Endometrial microvascular endothelial cells (primary cell): ENCODE data around the gene CD83. TPM values are rescaled to one million over a fixed set of nuclear protein-coding genes. Genes with fewer than 3 reads are reported as not detected.

Experiments used
- in situ Hi-C: cut with HindIII; loops from 2 replicates; pipeline ENCODE4 v1.10.0; 2017; ENCODE audit warnings: low sequenced_read_pairs, low pct_unique_long_range_greater_than_20kb; ENCODE audit errors: inconsistent ontology term
- total RNA-seq: library from RNA; depleted of rRNA; stranded (reverse); fragments of >200 nt; gene quantifications from one replicate; pipeline ENCODE4 v1.2.3, GENCODE V29; 2015; ENCODE audit errors: inconsistent ontology term

Gene CD83
- total RNA-seq, 1 donor from 2014 or later = 0.19 TPM

GRCh38 chr6:14118446-14118845, 874 bp downstream of the CD83 start:
- in situ Hi-C loops = no loop called here

DNA sequence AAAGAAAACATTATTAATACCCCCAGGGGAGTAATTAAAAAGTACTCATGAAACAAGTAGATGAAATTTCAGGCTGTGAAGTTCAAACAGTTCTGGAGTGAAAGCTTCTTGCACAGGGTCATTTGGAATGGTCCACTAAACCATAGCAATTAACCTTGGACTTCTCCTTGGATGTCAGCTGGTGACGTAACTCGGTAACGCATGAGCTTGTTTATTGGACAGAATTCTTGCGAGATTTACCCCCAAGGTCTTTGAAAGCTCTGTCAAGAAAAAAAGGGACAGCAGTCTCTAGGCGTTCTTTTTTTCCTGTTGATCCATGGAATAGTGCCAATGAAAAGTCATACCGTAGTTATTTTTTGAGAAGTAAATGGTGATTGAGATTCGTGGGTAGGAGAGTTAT, 2.2 kb downstream of the CD83 start:
- in situ Hi-C loops = no loop called here

GRCh38 chr6:14120546-14120945, 3.0 kb downstream of the CD83 start:
- in situ Hi-C loops = no loop called here

DNA sequence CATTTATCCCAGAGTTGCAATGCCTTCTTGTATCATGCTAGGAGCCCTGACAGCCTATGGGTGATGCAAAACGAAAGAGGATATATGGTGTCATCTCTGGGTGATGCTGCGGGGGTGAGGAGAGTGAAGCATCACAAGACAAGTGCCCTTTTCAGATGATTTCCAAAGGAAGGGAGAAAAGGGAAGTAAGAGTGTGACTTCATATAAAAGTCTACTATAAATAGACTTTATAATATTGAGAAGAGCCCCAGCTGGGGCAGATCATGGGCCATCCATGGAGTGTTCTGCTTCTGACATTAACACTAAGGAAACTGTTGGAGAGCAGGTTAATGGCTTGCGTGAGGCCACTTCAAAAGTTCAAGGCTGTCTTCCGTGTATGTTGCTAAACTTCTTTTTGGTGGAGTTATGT, 4.4 kb downstream of the CD83 start:
- in situ Hi-C loops = no loop called here

DNA sequence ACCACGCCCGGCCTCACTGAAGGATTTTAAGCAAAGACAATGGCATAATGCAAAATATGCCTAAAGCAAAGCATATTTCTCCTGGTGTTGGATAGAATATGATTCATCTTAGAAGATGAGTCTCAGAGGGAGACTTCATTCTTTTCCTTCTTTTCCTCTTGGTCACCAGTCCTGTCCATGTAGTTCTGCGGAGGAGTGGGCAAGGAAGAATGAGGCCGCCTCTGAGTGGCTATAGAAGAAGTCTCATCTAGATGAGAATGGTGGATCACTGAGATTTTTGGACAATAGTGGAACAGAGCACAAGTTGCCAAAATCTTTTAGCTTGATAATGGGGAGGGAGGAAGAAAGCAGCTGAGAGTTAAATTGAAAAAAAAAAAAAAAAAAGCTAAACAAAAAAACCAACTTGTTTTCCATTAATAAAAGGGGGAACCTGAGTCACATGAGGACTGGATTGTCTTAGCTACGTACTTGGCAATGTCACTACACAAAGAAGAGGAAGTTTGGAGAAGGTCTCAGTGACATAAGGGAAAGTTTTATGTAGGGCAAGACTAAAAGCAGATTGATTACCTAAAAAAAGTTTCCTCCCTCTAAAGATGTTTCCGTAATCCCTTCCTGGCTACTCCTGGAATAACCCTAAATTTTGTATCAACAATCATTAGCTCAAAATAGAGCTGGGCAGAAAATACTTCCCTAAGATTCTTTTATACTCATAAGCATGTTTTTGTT, 6.0 kb downstream of the CD83 start:
- in situ Hi-C loops = no loop called here

- in situ Hi-C loops = no loop called here
Measured at GRCh38 chr6:14125346-14125745, 7.8 kb downstream of the CD83 start.

- in situ Hi-C loops = no loop called here
Measured at GRCh38 chr6:14126191-14126590, 8.6 kb downstream of the CD83 start.

GRCh38 chr6:14127611-14128010, 10.0 kb downstream of the CD83 start:
- in situ Hi-C loops = no loop called here

- in situ Hi-C loops = no loop called here
Measured at GRCh38 chr6:14128012-14128411, 10.4 kb downstream of the CD83 start.

DNA sequence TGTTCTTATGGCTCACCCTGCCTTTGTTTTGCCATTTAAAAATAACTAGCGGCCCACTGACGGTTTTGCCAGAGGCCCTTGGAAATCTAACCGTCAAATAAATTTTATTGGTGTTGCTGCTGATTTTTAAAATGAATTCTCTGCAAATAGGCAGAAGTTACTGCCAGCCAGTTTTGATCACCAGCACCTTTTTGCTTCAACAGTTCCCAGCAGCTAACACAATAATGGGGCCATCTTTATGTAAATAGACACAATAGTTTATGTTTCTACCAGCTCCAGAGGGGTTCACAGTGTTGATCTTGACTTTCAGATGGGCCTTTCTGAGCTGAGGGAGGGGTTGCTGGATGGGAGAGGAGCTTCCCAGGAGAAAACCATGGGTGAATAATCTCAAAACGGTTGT, 11.2 kb downstream of the CD83 start:
- in situ Hi-C loops = no loop called here

GRCh38 chr6:14129575-14129974, 12.0 kb downstream of the CD83 start:
- in situ Hi-C loops = no loop called here

- in situ Hi-C loops = no loop called here
Measured at GRCh38 chr6:14130435-14131075, 13.0 kb downstream of the CD83 start.

GRCh38 chr6:14131579-14131978, 14.0 kb downstream of the CD83 start:
- in situ Hi-C loops = no loop called here

DNA sequence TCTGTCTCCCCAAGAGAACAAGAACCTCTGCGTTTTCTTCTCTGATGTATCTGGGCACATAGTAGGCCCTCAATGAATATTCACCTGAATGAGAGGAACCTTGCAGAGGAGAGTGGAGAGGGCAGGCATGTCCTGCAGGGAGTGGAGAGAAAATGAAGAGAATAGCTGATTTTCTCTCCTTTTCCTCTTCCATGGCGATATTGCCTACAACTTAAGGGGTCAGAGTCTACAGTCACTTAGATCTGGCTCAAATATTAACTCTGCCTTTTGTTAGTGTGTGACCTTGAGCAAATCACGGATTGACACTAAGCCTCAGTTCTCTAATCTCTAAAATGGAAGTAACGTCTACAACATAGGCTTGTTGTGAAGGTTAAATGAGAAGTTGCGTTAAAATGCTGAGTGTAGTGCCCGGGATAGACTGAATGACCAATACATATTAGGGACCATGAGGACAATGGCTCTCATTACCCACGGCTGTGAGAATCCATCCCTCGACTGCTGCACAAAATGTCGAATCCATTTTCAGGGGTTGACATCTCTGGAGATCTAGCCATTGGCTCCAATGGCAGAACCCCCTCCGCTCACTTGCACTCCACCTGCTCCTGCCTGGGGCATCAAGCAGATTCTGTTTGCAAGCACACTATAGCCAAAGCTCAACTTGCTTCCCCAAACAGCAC, 14.8 kb downstream of the CD83 start:
- in situ Hi-C loops = no loop called here

DNA sequence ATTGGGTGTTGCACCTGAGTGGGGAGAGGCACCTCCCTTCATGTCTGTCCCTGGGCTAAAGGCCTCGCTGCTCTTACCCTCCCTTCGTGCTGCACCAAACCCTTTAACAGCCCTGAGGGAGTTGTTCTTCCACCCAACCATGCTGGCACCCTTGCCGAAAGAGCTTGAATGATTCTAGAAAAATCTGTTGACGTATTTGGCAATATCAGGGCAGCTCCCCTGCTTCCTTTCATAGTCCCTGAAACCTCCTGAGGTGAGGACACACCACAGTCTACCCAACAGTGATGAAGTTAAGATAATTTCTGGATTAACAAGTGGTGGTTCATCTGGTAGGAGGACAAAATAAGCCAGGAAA, 15.3 kb downstream of the CD83 start:
- in situ Hi-C loops = no loop called here

DNA sequence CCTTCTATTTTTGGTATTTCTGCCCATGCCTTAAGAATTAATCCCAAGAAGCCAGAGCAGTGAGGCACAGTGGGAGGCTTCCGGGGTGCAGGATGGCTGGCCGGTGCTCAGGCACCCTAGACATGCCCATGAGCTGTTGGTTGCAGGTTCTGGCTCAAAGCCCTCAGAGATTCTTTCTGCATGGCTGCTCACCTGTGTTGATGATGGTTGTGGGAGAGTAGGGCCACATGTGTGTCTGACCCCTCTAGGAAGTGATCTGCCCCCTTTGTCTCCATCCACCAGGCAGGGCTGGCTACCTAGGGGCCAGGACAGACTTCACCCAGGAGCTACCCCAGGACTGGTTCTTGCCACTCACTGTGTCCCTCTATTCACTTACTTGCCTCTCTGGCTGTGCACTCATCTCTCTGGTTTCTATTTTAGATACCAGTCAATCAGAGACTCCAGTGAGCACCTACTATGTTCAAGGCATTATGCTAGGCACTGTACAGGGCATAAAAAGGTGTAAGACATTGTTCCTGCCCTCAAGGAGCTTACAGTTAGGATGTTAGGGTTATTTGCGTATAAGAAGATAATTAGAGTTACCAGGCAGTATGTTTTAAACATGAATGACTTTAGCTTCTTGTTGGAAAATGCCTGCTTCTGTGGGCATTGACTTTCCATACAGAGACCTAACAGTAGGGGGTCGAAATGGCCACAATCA, 16.8 kb downstream of the CD83 start:
- in situ Hi-C loops = no loop called here

GRCh38 chr6:14135893-14136539, 18.4 kb downstream of the CD83 start:
- in situ Hi-C loops = no loop called here

- in situ Hi-C loops = no loop called here
Measured at GRCh38 chr6:14138701-14139215, 21.2 kb downstream of the CD83 start.
